OCI-LY7 (cell line): ENCODE results near the gene CDH22. TPM values are rescaled to one million over a fixed set of nuclear protein-coding genes. Genes with fewer than 3 reads are reported as not detected.

ENCODE experiments used
- BruUV-seq: library from RNA; stranded (reverse); fragments of 400-500 nt; replicated peaks from 2 replicates; lab custom pipeline; 2021; lab: Mats Ljungman, UMichigan
- CTCF ChIA-PET: fragments of 300-600 bp; sonication (Branson Sonifier 250); formaldehyde crosslinking; loops from one replicate; lab custom pipeline; 2022; ENCODE audit warnings: antibody characterized with exemption; ENCODE audit not compliant: unreplicated experiment; lab: Charles Lee
- POLR2A ChIA-PET: fragments of 300-600 bp; sonication (Branson Sonifier 250); formaldehyde crosslinking; loops from one replicate; lab custom pipeline; 2022; ENCODE audit warnings: antibody characterized with exemption; lab: Charles Lee
- DNase-seq: peaks from one replicate; pipeline ENCODE4 v3.0.0-alpha.2; 2015; ENCODE audit warnings: low spot score
- H2AFZ ChIP-seq: fragments of 200-600 bp; sonication (generic), shearing (Covaris generic); 2 replicates; pipeline ENCODE4 v1.6.1; 2014; ENCODE audit warnings: mild to moderate bottlenecking, antibody characterized with exemption, low read length, moderate library complexity
- H3K27ac ChIP-seq: fragments of 200-600 bp; sonication (generic); 2 replicates; pipeline ENCODE4 v1.5.1; 2014; ENCODE audit warnings: mixed run types, low read depth, mild to moderate bottlenecking, moderate library complexity, low read length, inconsistent platforms; ENCODE audit not compliant: poor library complexity, severe bottlenecking
- H3K36me3 ChIP-seq: fragments of 200-600 bp; sonication (generic); 2 replicates; pipeline ENCODE4 v1.6.1; 2014; ENCODE audit warnings: mild to moderate bottlenecking, antibody characterized with exemption, low read length, moderate library complexity, mixed read lengths; ENCODE audit not compliant: insufficient read depth
- H3K4me1 ChIP-seq: fragments of 200-600 bp; sonication (generic); 2 replicates; pipeline ENCODE4 v1.5.1; 2014; ENCODE audit warnings: mild to moderate bottlenecking, low read length; ENCODE audit not compliant: insufficient read depth, poor library complexity, severe bottlenecking
- H3K4me2 ChIP-seq: fragments of 200-600 bp; sonication (generic); 2 replicates; pipeline ENCODE4 v1.6.1; 2014; ENCODE audit warnings: mild to moderate bottlenecking, low read length
- H3K4me3 ChIP-seq: fragments of 200-600 bp; sonication (generic); 2 replicates; pipeline ENCODE4 v1.5.1; 2014; ENCODE audit warnings: mild to moderate bottlenecking, low read depth, low read length; ENCODE audit not compliant: poor library complexity, severe bottlenecking
- H3K79me2 ChIP-seq: fragments of 200-600 bp; sonication (generic); 2 replicates; pipeline ENCODE4 v1.6.1; 2016; ENCODE audit warnings: low read depth, mild to moderate bottlenecking, low read length, moderate library complexity, mixed read lengths; ENCODE audit not compliant: insufficient read depth
- H3K9me2 ChIP-seq: fragments of 200-600 bp; sonication (generic); 2 replicates; pipeline ENCODE4 v1.6.1; 2016; ENCODE audit warnings: mild to moderate bottlenecking, low read length, mixed read lengths; ENCODE audit not compliant: insufficient read depth
- H3K9me3 ChIP-seq: fragments of 200-600 bp; sonication (generic); 2 replicates; pipeline ENCODE4 v1.6.1; 2014; ENCODE audit warnings: mild to moderate bottlenecking, mixed run types, low read length, mixed read lengths
- H4K20me1 ChIP-seq: fragments of 200-600 bp; sonication (generic); 2 replicates; pipeline ENCODE4 v1.6.1; 2014; ENCODE audit warnings: mild to moderate bottlenecking, antibody characterized with exemption, low read length, moderate library complexity, mixed read lengths; ENCODE audit not compliant: insufficient read depth
- CTCF ChIP-seq: fragments of 200-600 bp; sonication (generic); conservative IDR thresholded peaks from 2 replicates; pipeline ENCODE4 v1.5.1; 2014; ENCODE audit warnings: mild to moderate bottlenecking, antibody characterized with exemption, low read length, moderate library complexity, mixed read lengths
- EZH2phosphoT487 ChIP-seq: fragments of 200-600 bp; sonication (generic); IDR thresholded peaks from 2 replicates; pipeline ENCODE4 v1.6.1; 2018; ENCODE audit warnings: low read depth, borderline replicate concordance, mild to moderate bottlenecking, mixed run types, antibody characterized with exemption, low read length, moderate library complexity, mixed read lengths
- intact Hi-C: fragments of 100-400 bp; cut with micrococcal nuclease; formaldehyde crosslinking; loops from one replicate; pipeline ENCODE4 v1.10.0; 2022; ENCODE audit not compliant: unreplicated experiment
- total RNA-seq, 2 experiments: library from RNA; depleted of rRNA in 1 of 2; stranded (reverse); fragments of >200 nt in 1 of 2; shearing (Covaris generic) in 1 of 2; gene quantifications; 2 replicates each; pipeline ENCODE4 v1.2.3, GENCODE V29; 2014 to 2022

The CDH22 gene
- total RNA-seq, 2 experiments from 2014 or later: not detected

- H3K36me3 ChIP-seq: no peaks in the 10 kb centered on the region
- H3K4me1 ChIP-seq: no peaks in the 10 kb centered on the region
- DNase-seq: no peak
- no peak overlapping the region for H3K27ac ChIP-seq
- H3K9me2 ChIP-seq: no peaks in the 10 kb centered on the region
- intact Hi-C loops: no loop called here
- no peak overlapping the region for H3K4me2 ChIP-seq
- TF ChIP-seq CTCF (no peak), EZH2phosphoT487 (no peak)
- no TSS peak for BruUV-seq
- no peaks in the 10 kb centered on the region for H3K79me2 ChIP-seq
- no peaks in the 10 kb centered on the region for H3K9me3 ChIP-seq
- H4K20me1 ChIP-seq: no peaks in the 10 kb centered on the region
- ChIA-PET CTCF (no interaction called here), POLR2A (no interaction called here)
- no peak overlapping the region for H2AFZ ChIP-seq
- no peak overlapping the region for H3K4me3 ChIP-seq
These were observed 87.7 kb downstream of the CDH22 start for GRCh38 chr20:46220455-46221207.

- Histone ChIP-seq H3K4me2 (no peak overlapping the region), H4K20me1 (no peaks in the 10 kb centered on the region), H3K9me2 (no peaks in the 10 kb centered on the region), H3K79me2 (no peaks in the 10 kb centered on the region), H3K4me1 (no peaks in the 10 kb centered on the region), H2AFZ (no peak overlapping the region), H3K36me3 (no peaks in the 10 kb centered on the region), H3K27ac (no peak overlapping the region), H3K9me3 (no peaks in the 10 kb centered on the region), H3K4me3 (no peak overlapping the region)
- POLR2A ChIA-PET: no interaction called here
- DNase-seq: no peak
- intact Hi-C loops: no loop called here
- CTCF ChIA-PET: no interaction called here
- TF ChIP-seq CTCF (no peak), EZH2phosphoT487 (no peak)
- BruUV-seq: no TSS peak
These were observed 88.4 kb downstream of the CDH22 start for GRCh38 chr20:46219920-46220319.

GRCh38 chr20:46219190-46219589 is 89.1 kb downstream of the CDH22 start:
- Histone ChIP-seq H3K79me2 (no peaks in the 10 kb centered on the region), H3K4me3 (no peak overlapping the region), H3K36me3 (no peaks in the 10 kb centered on the region), H3K4me2 (no peak overlapping the region), H4K20me1 (no peaks in the 10 kb centered on the region), H2AFZ (no peak overlapping the region), H3K27ac (no peak overlapping the region), H3K4me1 (no peaks in the 10 kb centered on the region), H3K9me3 (no peaks in the 10 kb centered on the region), H3K9me2 (no peaks in the 10 kb centered on the region)
- DNase-seq: no peak
- CTCF ChIA-PET: no interaction called here
- POLR2A ChIA-PET: no interaction called here
- intact Hi-C loops: no loop called here
- no peak for TF ChIP-seq CTCF
- no peak for TF ChIP-seq EZH2phosphoT487
- no TSS peak for BruUV-seq
